ENCODE results near the gene DCHS1. TPM values are rescaled to one million over a fixed set of nuclear protein-coding genes. Genes with fewer than 3 reads are reported as not detected.

DCHS1 gene
- total and polyA plus RNA-seq, 2 of the 13 experiments (the other 11 are each of a cell fraction or from before 2014, with no cell fraction given), result under 0.01 to 0.03 TPM

- TF ChIP-seq, protein P1, sequence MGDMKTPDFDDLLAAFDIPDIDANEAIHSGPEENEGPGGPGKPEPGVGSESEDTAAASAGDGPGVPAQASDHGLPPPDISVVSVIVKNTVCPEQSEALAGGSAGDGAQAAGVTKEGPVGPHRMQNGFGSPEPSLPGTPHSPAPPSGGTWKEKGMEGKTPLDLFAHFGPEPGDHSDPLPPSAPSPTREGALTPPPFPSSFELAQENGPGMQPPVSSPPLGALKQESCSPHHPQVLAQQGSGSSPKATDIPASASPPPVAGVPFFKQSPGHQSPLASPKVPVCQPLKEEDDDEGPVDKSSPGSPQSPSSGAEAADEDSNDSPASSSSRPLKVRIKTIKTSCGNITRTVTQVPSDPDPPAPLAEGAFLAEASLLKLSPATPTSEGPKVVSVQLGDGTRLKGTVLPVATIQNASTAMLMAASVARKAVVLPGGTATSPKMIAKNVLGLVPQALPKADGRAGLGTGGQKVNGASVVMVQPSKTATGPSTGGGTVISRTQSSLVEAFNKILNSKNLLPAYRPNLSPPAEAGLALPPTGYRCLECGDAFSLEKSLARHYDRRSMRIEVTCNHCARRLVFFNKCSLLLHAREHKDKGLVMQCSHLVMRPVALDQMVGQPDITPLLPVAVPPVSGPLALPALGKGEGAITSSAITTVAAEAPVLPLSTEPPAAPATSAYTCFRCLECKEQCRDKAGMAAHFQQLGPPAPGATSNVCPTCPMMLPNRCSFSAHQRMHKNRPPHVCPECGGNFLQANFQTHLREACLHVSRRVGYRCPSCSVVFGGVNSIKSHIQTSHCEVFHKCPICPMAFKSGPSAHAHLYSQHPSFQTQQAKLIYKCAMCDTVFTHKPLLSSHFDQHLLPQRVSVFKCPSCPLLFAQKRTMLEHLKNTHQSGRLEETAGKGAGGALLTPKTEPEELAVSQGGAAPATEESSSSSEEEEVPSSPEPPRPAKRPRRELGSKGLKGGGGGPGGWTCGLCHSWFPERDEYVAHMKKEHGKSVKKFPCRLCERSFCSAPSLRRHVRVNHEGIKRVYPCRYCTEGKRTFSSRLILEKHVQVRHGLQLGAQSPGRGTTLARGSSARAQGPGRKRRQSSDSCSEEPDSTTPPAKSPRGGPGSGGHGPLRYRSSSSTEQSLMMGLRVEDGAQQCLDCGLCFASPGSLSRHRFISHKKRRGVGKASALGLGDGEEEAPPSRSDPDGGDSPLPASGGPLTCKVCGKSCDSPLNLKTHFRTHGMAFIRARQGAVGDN (CRISPR knock-in tag; IDR thresholded peaks at IDR 0.05), result peak; percentile 96
- TF ChIP-seq, protein P2, sequence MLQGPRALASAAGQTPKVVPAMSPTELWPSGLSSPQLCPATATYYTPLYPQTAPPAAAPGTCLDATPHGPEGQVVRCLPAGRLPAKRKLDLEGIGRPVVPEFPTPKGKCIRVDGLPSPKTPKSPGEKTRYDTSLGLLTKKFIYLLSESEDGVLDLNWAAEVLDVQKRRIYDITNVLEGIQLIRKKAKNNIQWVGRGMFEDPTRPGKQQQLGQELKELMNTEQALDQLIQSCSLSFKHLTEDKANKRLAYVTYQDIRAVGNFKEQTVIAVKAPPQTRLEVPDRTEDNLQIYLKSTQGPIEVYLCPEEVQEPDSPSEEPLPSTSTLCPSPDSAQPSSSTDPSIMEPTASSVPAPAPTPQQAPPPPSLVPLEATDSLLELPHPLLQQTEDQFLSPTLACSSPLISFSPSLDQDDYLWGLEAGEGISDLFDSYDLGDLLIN (CRISPR knock-in tag; IDR thresholded peaks at IDR 0.05; ENCODE audit: borderline replicate concordance), result no peak
- TF ChIP-seq, protein P3, sequence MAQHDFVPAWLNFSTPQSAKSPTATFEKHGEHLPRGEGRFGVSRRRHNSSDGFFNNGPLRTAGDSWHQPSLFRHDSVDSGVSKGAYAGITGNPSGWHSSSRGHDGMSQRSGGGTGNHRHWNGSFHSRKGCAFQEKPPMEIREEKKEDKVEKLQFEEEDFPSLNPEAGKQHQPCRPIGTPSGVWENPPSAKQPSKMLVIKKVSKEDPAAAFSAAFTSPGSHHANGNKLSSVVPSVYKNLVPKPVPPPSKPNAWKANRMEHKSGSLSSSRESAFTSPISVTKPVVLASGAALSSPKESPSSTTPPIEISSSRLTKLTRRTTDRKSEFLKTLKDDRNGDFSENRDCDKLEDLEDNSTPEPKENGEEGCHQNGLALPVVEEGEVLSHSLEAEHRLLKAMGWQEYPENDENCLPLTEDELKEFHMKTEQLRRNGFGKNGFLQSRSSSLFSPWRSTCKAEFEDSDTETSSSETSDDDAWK (CRISPR knock-in tag; IDR thresholded peaks at IDR 0.05), result no peak
- TF ChIP-seq NFYC (CRISPR knock-in tag; IDR thresholded peaks at IDR 0.05), result no peak; the same call in 1 of the 2 replicates
- TF ChIP-seq ZBTB40 (IDR thresholded peaks at IDR 0.05), result no peak
- TF ChIP-seq ZBTB40 (CRISPR knock-in tag; IDR thresholded peaks at IDR 0.05), result peak; percentile 74
- TF ChIP-seq SIX4 (CRISPR knock-in tag; IDR thresholded peaks at IDR 0.05), result peak; percentile 35; the same call in 1 of the 2 replicates
- TF ChIP-seq SRF (IDR thresholded peaks at IDR 0.05; ENCODE audit: low read depth, low read length), result peak; percentile 6; the same call in 1 of the 2 replicates
- TF ChIP-seq, protein P4, sequence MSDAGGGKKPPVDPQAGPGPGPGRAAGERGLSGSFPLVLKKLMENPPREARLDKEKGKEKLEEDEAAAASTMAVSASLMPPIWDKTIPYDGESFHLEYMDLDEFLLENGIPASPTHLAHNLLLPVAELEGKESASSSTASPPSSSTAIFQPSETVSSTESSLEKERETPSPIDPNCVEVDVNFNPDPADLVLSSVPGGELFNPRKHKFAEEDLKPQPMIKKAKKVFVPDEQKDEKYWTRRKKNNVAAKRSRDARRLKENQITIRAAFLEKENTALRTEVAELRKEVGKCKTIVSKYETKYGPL (CRISPR knock-in tag; IDR thresholded peaks at IDR 0.05), result no peak
- TF ChIP-seq RFX3 (CRISPR knock-in tag; IDR thresholded peaks at IDR 0.05), result no peak
Observed at GRCh38 chr11:6603287-6604080, 52.1 kb downstream of the DCHS1 start, which contains the start of the genes ILK and RRP8 (continued).
